Colonic mucosa (tissue), 4 donors: ENCODE measurements around the gene SUN5. TPM values are rescaled to one million over a fixed set of nuclear protein-coding genes. Genes with fewer than 3 reads are reported as not detected.

ENCODE experiments used
- DNase-seq: peaks from one replicate; pipeline ENCODE4 v3.0.0-alpha.2; 2020
- H3K27ac ChIP-seq: fragments of 200-600 bp; one replicate; pipeline ENCODE4 v1.8.0; 2021
- H3K27me3 ChIP-seq: fragments of 200-600 bp; one replicate; pipeline ENCODE4 v1.8.0; 2021
- H3K36me3 ChIP-seq: fragments of 200-600 bp; one replicate; pipeline ENCODE4 v1.8.0; 2021
- H3K4me1 ChIP-seq: fragments of 200-600 bp; one replicate; pipeline ENCODE4 v1.8.0; 2021; ENCODE audit warnings: mild to moderate bottlenecking
- H3K4me3 ChIP-seq: fragments of 200-600 bp; one replicate; pipeline ENCODE4 v1.8.0; 2021
- H3K9ac ChIP-seq, 2 donors: one replicate each; pipeline ENCODE4 v1.7.0; 2013; ENCODE audit warnings: control low read depth in 2 of 2, low read depth in 2 of 2, low read length in 2 of 2
- H3K9me3 ChIP-seq: fragments of 200-600 bp; one replicate; pipeline ENCODE4 v1.8.0; 2021
- intact Hi-C: fragments of 100-400 bp; cut with DNase I; formaldehyde crosslinking; loops from one replicate; pipeline ENCODE4 v1.14.1; 2022
- total RNA-seq, 2 donors: library from RNA; stranded (reverse); fragmentation: NEBNext Ultra II Directional in 1 of 2; extraction: Animal tissue kit (Norgen Biotek cat#: 25700) in 1 of 2; gene quantifications; one replicate each; pipeline ENCODE4 v1.2.1, GENCODE V29; 2021
- TF ChIP-seq, protein P1 (sequence below): fragments of 200-600 bp; IDR thresholded peaks from one replicate; pipeline ENCODE4 v1.8.0; 2022; ENCODE audit warnings: antibody characterized with exemption, mild to moderate bottlenecking
- donor health status: healthy.
- donor health status: DM: no; HTN: no; CAD: no.
- donor health status: DM: no; HTN: no; CAD: no.

Gene SUN5
- total RNA-seq, 2 donors from 2014 or later, result not detected

DNA sequence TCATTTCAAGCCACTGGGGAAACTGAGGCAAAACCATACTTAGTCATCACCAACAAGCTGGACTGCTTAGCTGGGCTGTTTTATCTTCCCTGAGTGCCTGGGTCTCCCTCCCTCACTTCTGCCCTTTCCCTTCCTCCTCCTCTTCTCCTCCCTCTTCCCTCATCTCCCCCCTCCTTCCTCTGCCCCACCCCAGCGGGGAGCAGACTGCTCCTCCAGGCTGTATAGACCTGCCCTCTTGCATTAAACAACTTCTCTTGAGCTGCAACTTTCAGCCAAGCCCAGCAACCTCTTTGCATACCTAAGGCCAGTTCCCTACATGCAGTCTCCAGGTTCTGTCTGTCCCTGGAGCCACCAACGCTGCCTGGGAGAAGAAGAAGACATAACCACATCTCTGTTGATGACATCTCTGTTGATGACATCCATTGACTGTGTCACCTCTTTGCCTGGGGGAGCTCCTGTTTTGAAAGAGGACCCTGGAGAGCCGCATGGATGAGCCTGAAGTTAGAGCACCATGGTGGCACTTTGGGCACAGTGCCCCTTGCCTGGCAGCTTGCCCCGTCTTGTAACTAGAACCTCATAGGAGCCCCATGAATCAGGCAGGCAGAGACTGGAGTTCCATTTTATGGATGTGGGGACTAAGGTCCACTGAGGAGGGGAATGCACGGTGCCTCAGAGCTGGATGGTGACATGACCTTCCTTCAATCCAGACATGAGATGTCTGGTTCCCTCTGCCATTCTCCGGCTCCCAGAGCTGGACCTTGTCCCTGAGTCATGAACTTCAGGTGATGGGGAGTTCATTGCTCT, 19.4 kb upstream of the SUN5 start:
- H3K36me3 ChIP-seq, result no peaks in the 10 kb centered on the region
- H3K4me3 ChIP-seq, result no peak overlapping the region
- TF ChIP-seq, protein P1, sequence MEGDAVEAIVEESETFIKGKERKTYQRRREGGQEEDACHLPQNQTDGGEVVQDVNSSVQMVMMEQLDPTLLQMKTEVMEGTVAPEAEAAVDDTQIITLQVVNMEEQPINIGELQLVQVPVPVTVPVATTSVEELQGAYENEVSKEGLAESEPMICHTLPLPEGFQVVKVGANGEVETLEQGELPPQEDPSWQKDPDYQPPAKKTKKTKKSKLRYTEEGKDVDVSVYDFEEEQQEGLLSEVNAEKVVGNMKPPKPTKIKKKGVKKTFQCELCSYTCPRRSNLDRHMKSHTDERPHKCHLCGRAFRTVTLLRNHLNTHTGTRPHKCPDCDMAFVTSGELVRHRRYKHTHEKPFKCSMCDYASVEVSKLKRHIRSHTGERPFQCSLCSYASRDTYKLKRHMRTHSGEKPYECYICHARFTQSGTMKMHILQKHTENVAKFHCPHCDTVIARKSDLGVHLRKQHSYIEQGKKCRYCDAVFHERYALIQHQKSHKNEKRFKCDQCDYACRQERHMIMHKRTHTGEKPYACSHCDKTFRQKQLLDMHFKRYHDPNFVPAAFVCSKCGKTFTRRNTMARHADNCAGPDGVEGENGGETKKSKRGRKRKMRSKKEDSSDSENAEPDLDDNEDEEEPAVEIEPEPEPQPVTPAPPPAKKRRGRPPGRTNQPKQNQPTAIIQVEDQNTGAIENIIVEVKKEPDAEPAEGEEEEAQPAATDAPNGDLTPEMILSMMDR, result no peak
- no peak overlapping the region for H3K27ac ChIP-seq
- H3K9me3 ChIP-seq, result no peaks in the 10 kb centered on the region
- H3K4me1 ChIP-seq, result no peaks in the 10 kb centered on the region
- no peaks in the 10 kb centered on the region for H3K27me3 ChIP-seq
- no peak overlapping the region for H3K9ac ChIP-seq
- DNase-seq, result no peak
- intact Hi-C loops, result no loop called here

GRCh38 chr20:33022694-33023438, 18.6 kb upstream of the SUN5 start:
- no peak for DNase-seq
- H3K9ac ChIP-seq, result no peak overlapping the region
- no peaks in the 10 kb centered on the region for H3K9me3 ChIP-seq
- intact Hi-C loops, result no loop called here
- H3K4me1 ChIP-seq, result no peaks in the 10 kb centered on the region
- H3K27ac ChIP-seq, result no peak overlapping the region
- H3K36me3 ChIP-seq, result no peaks in the 10 kb centered on the region
- no peak overlapping the region for H3K4me3 ChIP-seq
- TF ChIP-seq, protein P1, result no peak
- no peaks in the 10 kb centered on the region for H3K27me3 ChIP-seq

- Histone ChIP-seq H3K4me1 (no peaks in the 10 kb centered on the region), H3K4me3 (no peak overlapping the region), H3K9me3 (no peaks in the 10 kb centered on the region), H3K36me3 (no peaks in the 10 kb centered on the region), H3K9ac (no peak overlapping the region), H3K27me3 (no peaks in the 10 kb centered on the region), H3K27ac (no peak overlapping the region)
- TF ChIP-seq, protein P1, result no peak
- no peak for DNase-seq
- intact Hi-C loops, result no loop called here
Observed at GRCh38 chr20:33022289-33022688, 18.1 kb upstream of the SUN5 start.

DNA sequence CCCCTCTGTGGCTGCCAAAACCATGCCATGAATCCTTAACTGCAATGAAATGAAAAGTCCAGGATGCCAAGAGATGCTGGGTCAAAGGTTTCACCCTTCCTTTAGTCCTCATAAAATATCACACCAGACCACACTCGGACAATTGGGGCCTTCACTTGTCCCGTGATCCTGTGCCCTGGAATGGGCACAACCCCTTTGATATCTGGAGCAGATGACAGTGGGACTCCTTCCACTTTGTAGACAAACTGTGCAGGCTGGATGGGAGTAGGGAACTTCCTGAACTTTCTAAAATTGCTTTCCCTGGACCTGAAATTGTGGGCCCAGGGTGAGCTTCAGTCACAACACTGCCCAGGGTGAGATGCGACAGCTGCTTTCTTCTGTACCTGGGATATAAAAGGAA, 17.6 kb upstream of the SUN5 start:
- H3K36me3 ChIP-seq, result no peaks in the 10 kb centered on the region
- no peak overlapping the region for H3K27ac ChIP-seq
- H3K4me3 ChIP-seq, result no peak overlapping the region
- no peaks in the 10 kb centered on the region for H3K4me1 ChIP-seq
- DNase-seq, result no peak
- H3K9me3 ChIP-seq, result no peaks in the 10 kb centered on the region
- intact Hi-C loops, result no loop called here
- H3K27me3 ChIP-seq, result no peaks in the 10 kb centered on the region
- no peak overlapping the region for H3K9ac ChIP-seq
- TF ChIP-seq, protein P1, result no peak

- Histone ChIP-seq H3K27ac (no peak overlapping the region), H3K4me3 (no peak overlapping the region), H3K9me3 (no peaks in the 10 kb centered on the region), H3K4me1 (no peaks in the 10 kb centered on the region), H3K27me3 (no peaks in the 10 kb centered on the region), H3K36me3 (no peaks in the 10 kb centered on the region), H3K9ac (no peak overlapping the region)
- TF ChIP-seq, protein P1, result no peak
- intact Hi-C loops, result no loop called here
- no peak for DNase-seq
Observed at GRCh38 chr20:33020278-33021161, 16.3 kb upstream of the SUN5 start.
